Measurements from ENCODE around the gene RIMS1. TPM values are rescaled to one million over a fixed set of nuclear protein-coding genes. Genes with fewer than 3 reads are reported as not detected.

Gene RIMS1
- total and polyA plus RNA-seq, 2 of the 13 experiments (the other 11 are each of a cell fraction or from before 2014, with no cell fraction given), result not detected

- Histone ChIP-seq H3K27me3 (ENCODE audit: control insufficient read depth in 1 of 2, insufficient read depth in 2 of 2, low read length in 2 of 2) (no peaks in the 10 kb centered on the region), H3K27ac (ENCODE audit: extremely low read length, insufficient read depth, low read length) (no peak overlapping the region), H3K4me2 (ENCODE audit: low read depth, low read length) (no peak overlapping the region), H2AFZ (ENCODE audit: low read length) (no peak overlapping the region), H3K79me2 (ENCODE audit: insufficient read depth, low read length) (no peaks in the 10 kb centered on the region), H3K9ac (ENCODE audit: insufficient read depth, low read depth, low read length) (no peak overlapping the region), H3K36me3 (replicated peaks in 1 of 2; ENCODE audit: control insufficient read depth in 1 of 2, insufficient read depth in 2 of 2, low read length in 2 of 2) (no peaks in the 10 kb centered on the region), H4K20me1 (ENCODE audit: insufficient read depth, low read length) (no peaks in the 10 kb centered on the region), H3K4me3 (replicated peaks in 1 of 3; ENCODE audit: insufficient read depth in 1 of 3, low read depth in 2 of 3, low read length in 3 of 3) (no peak overlapping the region), H3K4me1 (ENCODE audit: insufficient read depth, low read length) (peaks cover 14% of the 10 kb centered on the region), H3K9me3 (ENCODE audit: low read length) (no peaks in the 10 kb centered on the region)
- BruUV-seq (replicated peaks), result no TSS peak
- ChIA-PET CTCF (ENCODE audit: low intra/inter-chr PET ratio, low total read pairs) (no interaction called here), POLR2A (no interaction called here)
- 8% methylated on average over 6 of the region's 6 CpGs for WGBS (ENCODE audit: low lambda C conversion rate)
- DNase-seq (ENCODE audit: low spot score) (no peak), ATAC-seq (no peak), FAIRE-seq (no peak)
- TF ChIP-seq HNRNPL (IDR thresholded peaks at IDR 0.05; ENCODE audit: low read depth, low read length) (no peak), ZNF766 (CRISPR knock-in tag; IDR thresholded peaks at IDR 0.05; ENCODE audit: borderline replicate concordance) (no peak), MAFK (conservative IDR thresholded peaks at IDR 0.05 in 1 of 2, IDR thresholded peaks at IDR 0.05 in 1 of 2; ENCODE audit: low read length in 2 of 2) (peak; percentile 41 to 75), MAFF (IDR thresholded peaks at IDR 0.05; ENCODE audit: low read depth, low read length) (peak; percentile 72)
- intact Hi-C loops (cut with micrococcal nuclease; ENCODE audit: unreplicated experiment), result no loop called here
- in situ Hi-C loops (cut with HindIII; ENCODE audit: extremely low pct_ligation_motif_present, low pct_unique_long_range_greater_than_20kb), result loop anchor here (10.0 kb wide), 2 partner anchors 168 to 718 kb away; no protein-coding TSS in a partner anchor
Measured at GRCh38 chr6:72416744-72417465, 530.6 kb downstream of the RIMS1 start.

DNA sequence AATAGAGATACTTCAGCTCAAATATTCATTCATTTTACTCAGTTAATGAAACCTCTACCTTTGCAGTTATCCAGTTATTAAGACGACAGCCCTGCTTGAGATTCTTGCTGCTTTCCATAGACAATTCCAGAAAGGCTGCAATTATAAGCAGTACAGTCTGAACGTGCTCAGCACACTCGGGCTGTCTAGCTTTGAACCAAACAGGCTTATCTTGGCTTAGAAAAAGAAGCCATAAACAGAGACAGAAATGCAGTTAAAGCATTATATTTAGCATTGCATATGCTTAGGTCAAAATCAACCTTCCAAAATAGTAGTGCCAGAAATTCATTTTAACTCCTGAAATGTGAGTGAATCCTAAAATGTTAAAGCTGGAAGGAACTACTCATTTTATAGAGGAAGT, 531.4 kb downstream of the RIMS1 start:
- no peak overlapping the region for H3K9ac ChIP-seq (ENCODE audit: insufficient read depth, low read depth, low read length)
- ChIA-PET POLR2A (no interaction called here), CTCF (ENCODE audit: low intra/inter-chr PET ratio, low total read pairs) (no interaction called here)
- DNase-seq (ENCODE audit: low spot score) (no peak), FAIRE-seq (no peak), ATAC-seq (no peak)
- no peaks in the 10 kb centered on the region for H3K27me3 ChIP-seq (ENCODE audit: control insufficient read depth in 1 of 2, insufficient read depth in 2 of 2, low read length in 2 of 2)
- H3K36me3 ChIP-seq (replicated peaks in 1 of 2; ENCODE audit: control insufficient read depth in 1 of 2, insufficient read depth in 2 of 2, low read length in 2 of 2), result no peaks in the 10 kb centered on the region
- 0% methylated on average over 3 of the region's 3 CpGs for WGBS (ENCODE audit: low lambda C conversion rate)
- H4K20me1 ChIP-seq (ENCODE audit: insufficient read depth, low read length), result no peaks in the 10 kb centered on the region
- no peak overlapping the region for H2AFZ ChIP-seq (ENCODE audit: low read length)
- no peak overlapping the region for H3K4me2 ChIP-seq (ENCODE audit: low read depth, low read length)
- no peak overlapping the region for H3K4me3 ChIP-seq (replicated peaks in 1 of 3; ENCODE audit: insufficient read depth in 1 of 3, low read depth in 2 of 3, low read length in 3 of 3)
- H3K27ac ChIP-seq (ENCODE audit: extremely low read length, insufficient read depth, low read length), result no peak overlapping the region
- H3K4me1 ChIP-seq (ENCODE audit: insufficient read depth, low read length), result peaks cover 14% of the 10 kb centered on the region
- in situ Hi-C loops (cut with HindIII; ENCODE audit: extremely low pct_ligation_motif_present, low pct_unique_long_range_greater_than_20kb) (loop anchor here (10.0 kb wide), 2 partner anchors 167 to 717 kb away; no protein-coding TSS in a partner anchor), intact Hi-C loops (cut with micrococcal nuclease; ENCODE audit: unreplicated experiment) (no loop called here)
- no peaks in the 10 kb centered on the region for H3K9me3 ChIP-seq (ENCODE audit: low read length)
- no TSS peak for BruUV-seq (replicated peaks)
- no peaks in the 10 kb centered on the region for H3K79me2 ChIP-seq (ENCODE audit: insufficient read depth, low read length)
- no peak for TF ChIP-seq CBFB (CRISPR knock-in tag; IDR thresholded peaks at IDR 0.05)
- no peak for TF ChIP-seq MAZ (IDR thresholded peaks at IDR 0.05; ENCODE audit: borderline replicate concordance, low read depth, low read length)
- no peak for TF ChIP-seq MAZ (CRISPR knock-in tag; IDR thresholded peaks at IDR 0.05; ENCODE audit: low read depth)

All from HepG2 (cell line).